ENCODE measurements around the gene SEC61A1. TPM values are rescaled to one million over a fixed set of nuclear protein-coding genes. Genes with fewer than 3 reads are reported as not detected.

SEC61A1 gene
- total RNA-seq, 1 experiment from 2014 or later = 121 TPM

GRCh38 chr3:128040660-128041059, 11.6 kb upstream of the SEC61A1 start:
- no peaks in the 10 kb centered on the region; the same call in 1 of the 2 replicates for H3K27me3 ChIP-seq (ENCODE audit: control insufficient read depth, insufficient read depth, low read length)
- no peak overlapping the region for H3K4me3 ChIP-seq (ENCODE audit: insufficient read depth, low read depth, low read length)
- no peak for DNase-seq
- H3K36me3 ChIP-seq (replicated peaks; ENCODE audit: control insufficient read depth, insufficient read depth, low read length) = no peaks in the 10 kb centered on the region

GRCh38 chr3:128041344-128041743, 10.9 kb upstream of the SEC61A1 start:
- Histone ChIP-seq H3K4me3 (ENCODE audit: insufficient read depth, low read depth, low read length) (no peak overlapping the region), H3K27me3 (ENCODE audit: control insufficient read depth, insufficient read depth, low read length) (no peaks in the 10 kb centered on the region; the same call in 1 of the 2 replicates), H3K36me3 (replicated peaks; ENCODE audit: control insufficient read depth, insufficient read depth, low read length) (no peaks in the 10 kb centered on the region)
- no peak for DNase-seq

GRCh38 chr3:128050597-128050996, 1.6 kb upstream of the SEC61A1 start:
- Histone ChIP-seq H3K4me3 (ENCODE audit: insufficient read depth, low read depth, low read length) (no peak overlapping the region), H3K27me3 (ENCODE audit: control insufficient read depth, insufficient read depth, low read length) (no peaks in the 10 kb centered on the region), H3K36me3 (replicated peaks; ENCODE audit: control insufficient read depth, insufficient read depth, low read length) (peaks cover 16% of the 10 kb centered on the region)
- no peak for DNase-seq

DNA sequence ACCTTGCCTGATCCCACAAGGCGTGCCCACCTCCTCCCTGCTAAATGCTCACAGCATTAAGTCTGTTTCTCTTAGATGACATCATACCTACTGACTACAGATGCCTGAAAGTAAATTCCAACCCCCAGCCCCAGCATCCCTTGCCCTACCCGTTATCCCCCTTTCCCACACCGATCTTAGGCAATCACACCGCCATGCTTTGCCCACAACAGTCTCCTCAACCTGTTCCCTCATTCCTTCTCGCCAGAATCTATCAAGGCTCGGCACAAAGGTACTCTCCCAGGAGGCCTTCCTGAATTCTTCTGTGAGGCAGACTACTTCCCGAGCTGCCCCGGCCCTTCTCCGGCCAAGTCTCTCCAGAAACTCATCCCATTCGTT, 789 bp upstream of the SEC61A1 start:
- DNase-seq = no peak
- H3K27me3 ChIP-seq (ENCODE audit: control insufficient read depth, insufficient read depth, low read length) = no peaks in the 10 kb centered on the region
- H3K36me3 ChIP-seq (replicated peaks; ENCODE audit: control insufficient read depth, insufficient read depth, low read length) = peaks cover 18% of the 10 kb centered on the region
- peak overlapping the region; percentile 87 for H3K4me3 ChIP-seq (ENCODE audit: insufficient read depth, low read depth, low read length)

DNA sequence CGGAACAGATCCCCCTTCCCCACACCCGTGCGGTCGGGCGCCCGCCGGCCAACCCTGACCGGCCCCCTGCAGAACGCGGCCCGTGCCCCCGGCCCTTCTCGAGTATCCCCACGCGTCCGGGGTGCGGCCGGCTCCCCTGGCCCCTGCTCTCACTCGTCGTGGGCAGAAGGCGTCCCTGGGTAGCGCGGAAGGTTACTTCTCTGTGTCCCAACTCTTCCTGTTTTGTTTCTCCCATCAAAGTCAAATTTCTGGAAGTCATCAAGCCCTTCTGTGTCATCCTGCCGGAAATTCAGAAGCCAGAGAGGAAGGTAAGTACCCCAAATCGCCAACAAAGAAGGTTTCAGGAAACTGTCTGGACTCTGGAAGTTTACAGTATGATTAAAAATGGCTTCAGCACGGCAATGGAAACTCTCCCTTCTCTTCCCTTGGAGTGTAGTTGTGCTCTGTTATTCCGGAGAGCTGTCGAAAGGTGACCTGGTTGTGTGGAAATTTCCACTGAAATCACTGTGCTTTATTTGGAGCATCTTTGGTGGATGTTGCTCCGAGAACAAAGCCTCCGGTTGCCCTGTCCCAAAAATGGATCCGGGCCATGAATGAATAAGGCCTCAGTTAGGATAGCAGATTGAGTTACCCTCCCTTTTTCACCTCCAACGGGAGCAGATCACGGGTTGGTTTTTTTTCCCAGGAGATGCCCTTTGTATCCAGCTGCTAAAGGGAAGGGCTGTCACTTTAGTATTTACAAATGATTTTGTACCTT, 536 bp downstream of the SEC61A1 start:
- Histone ChIP-seq H3K4me3 (ENCODE audit: insufficient read depth, low read depth, low read length) (peak overlapping the region; percentile 98), H3K27me3 (ENCODE audit: control insufficient read depth, insufficient read depth, low read length) (no peaks in the 10 kb centered on the region), H3K36me3 (replicated peaks; ENCODE audit: control insufficient read depth, insufficient read depth, low read length) (peaks cover 24% of the 10 kb centered on the region)
- no peak for DNase-seq

- Histone ChIP-seq H3K4me3 (ENCODE audit: insufficient read depth, low read depth, low read length) (no peak overlapping the region), H3K36me3 (replicated peaks; ENCODE audit: control insufficient read depth, insufficient read depth, low read length) (peaks cover 26% of the 10 kb centered on the region)
- no peak for DNase-seq
Measured at GRCh38 chr3:128053614-128054013, 1.4 kb downstream of the SEC61A1 start.

GRCh38 chr3:128054367-128054766, 2.1 kb downstream of the SEC61A1 start:
- Histone ChIP-seq H3K36me3 (replicated peaks; ENCODE audit: control insufficient read depth, insufficient read depth, low read length) (peaks cover 26% of the 10 kb centered on the region), H3K4me3 (ENCODE audit: insufficient read depth, low read depth, low read length) (no peak overlapping the region)

More at GRCh38 chr3:128053614-128054013, 1.4 kb downstream of the SEC61A1 start:
- no peaks in the 10 kb centered on the region for H3K27me3 ChIP-seq (ENCODE audit: control insufficient read depth, insufficient read depth, low read length)

DNA sequence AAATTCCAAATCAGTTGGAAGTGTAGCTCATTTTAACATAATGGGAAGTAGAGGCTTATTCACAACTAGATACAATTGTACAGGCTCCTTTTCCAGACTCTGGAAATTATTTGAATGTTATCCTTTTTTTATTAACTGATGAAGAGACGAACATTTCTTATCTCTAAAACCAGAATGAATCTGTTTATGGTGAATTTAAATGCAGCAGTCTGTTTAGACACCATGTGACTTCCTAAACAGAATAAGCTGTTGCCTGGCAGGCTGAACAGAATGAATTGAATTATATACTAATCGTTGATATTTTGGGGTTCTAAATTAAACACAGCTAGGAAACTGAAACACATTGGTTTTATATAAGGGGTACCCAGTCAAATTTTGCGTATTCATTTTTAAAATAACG, 4.0 kb downstream of the SEC61A1 start:
- H3K4me3 ChIP-seq (ENCODE audit: insufficient read depth, low read depth, low read length) = no peak overlapping the region
- peaks cover 40% of the 10 kb centered on the region for H3K36me3 ChIP-seq (replicated peaks; ENCODE audit: control insufficient read depth, insufficient read depth, low read length)
- H3K27me3 ChIP-seq (ENCODE audit: control insufficient read depth, insufficient read depth, low read length) = no peaks in the 10 kb centered on the region
- DNase-seq = no peak

More at GRCh38 chr3:128054367-128054766, 2.1 kb downstream of the SEC61A1 start:
- H3K27me3 ChIP-seq (ENCODE audit: control insufficient read depth, insufficient read depth, low read length) = no peaks in the 10 kb centered on the region
- no peak for DNase-seq

GRCh38 chr3:128060473-128061381, 8.5 kb downstream of the SEC61A1 start:
- Histone ChIP-seq H3K36me3 (replicated peaks; ENCODE audit: control insufficient read depth, insufficient read depth, low read length) (peaks cover 53% of the 10 kb centered on the region), H3K4me3 (ENCODE audit: insufficient read depth, low read depth, low read length) (no peak overlapping the region), H3K27me3 (ENCODE audit: control insufficient read depth, insufficient read depth, low read length) (no peaks in the 10 kb centered on the region)
- no peak for DNase-seq

- H3K36me3 ChIP-seq (replicated peaks; ENCODE audit: control insufficient read depth, insufficient read depth, low read length) = peaks cover 58% of the 10 kb centered on the region
- peak; percentile 2 for DNase-seq
- H3K27me3 ChIP-seq (ENCODE audit: control insufficient read depth, insufficient read depth, low read length) = no peaks in the 10 kb centered on the region
Measured at GRCh38 chr3:128062033-128062745, 10.0 kb downstream of the SEC61A1 start.

DNA sequence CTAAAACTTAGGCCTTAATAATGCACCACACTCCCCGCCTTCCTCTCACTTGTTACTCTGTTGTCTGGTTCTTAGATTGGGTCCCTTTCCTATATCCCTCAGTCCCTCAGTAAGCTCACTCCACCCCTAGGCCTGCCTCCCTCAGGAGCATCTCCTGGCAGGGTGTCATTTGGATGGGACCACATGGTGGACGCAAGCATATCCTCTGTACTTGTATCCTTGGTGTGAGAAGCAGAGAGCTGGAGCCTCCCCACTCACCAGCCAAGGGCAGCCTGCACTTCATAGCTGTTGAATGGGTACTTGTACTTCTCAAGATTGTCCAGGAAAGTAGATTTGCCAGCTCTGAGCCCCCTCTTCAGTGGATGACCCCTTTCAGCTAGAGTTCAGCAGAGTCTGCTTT, 11.6 kb downstream of the SEC61A1 start:
- Histone ChIP-seq H3K27me3 (ENCODE audit: control insufficient read depth, insufficient read depth, low read length) (no peaks in the 10 kb centered on the region), H3K4me3 (ENCODE audit: insufficient read depth, low read depth, low read length) (no peak overlapping the region), H3K36me3 (replicated peaks; ENCODE audit: control insufficient read depth, insufficient read depth, low read length) (peaks cover 64% of the 10 kb centered on the region)
- peak; percentile 7 for DNase-seq

More at GRCh38 chr3:128062033-128062745, 10.0 kb downstream of the SEC61A1 start:
- H3K4me3 ChIP-seq (ENCODE audit: insufficient read depth, low read depth, low read length) = no peak overlapping the region

GRCh38 chr3:128064962-128065361, 12.7 kb downstream of the SEC61A1 start:
- no peaks in the 10 kb centered on the region for H3K27me3 ChIP-seq (ENCODE audit: control insufficient read depth, insufficient read depth, low read length)

GRCh38 chr3:128066114-128066513, 13.9 kb downstream of the SEC61A1 start:
- Histone ChIP-seq H3K4me3 (ENCODE audit: insufficient read depth, low read depth, low read length) (no peak overlapping the region), H3K27me3 (ENCODE audit: control insufficient read depth, insufficient read depth, low read length) (no peaks in the 10 kb centered on the region), H3K36me3 (replicated peaks; ENCODE audit: control insufficient read depth, insufficient read depth, low read length) (peaks cover 70% of the 10 kb centered on the region)
- no peak for DNase-seq

More at GRCh38 chr3:128064962-128065361, 12.7 kb downstream of the SEC61A1 start:
- no peak for DNase-seq
- peaks cover 70% of the 10 kb centered on the region for H3K36me3 ChIP-seq (replicated peaks; ENCODE audit: control insufficient read depth, insufficient read depth, low read length)
- no peak overlapping the region for H3K4me3 ChIP-seq (ENCODE audit: insufficient read depth, low read depth, low read length)

DNA sequence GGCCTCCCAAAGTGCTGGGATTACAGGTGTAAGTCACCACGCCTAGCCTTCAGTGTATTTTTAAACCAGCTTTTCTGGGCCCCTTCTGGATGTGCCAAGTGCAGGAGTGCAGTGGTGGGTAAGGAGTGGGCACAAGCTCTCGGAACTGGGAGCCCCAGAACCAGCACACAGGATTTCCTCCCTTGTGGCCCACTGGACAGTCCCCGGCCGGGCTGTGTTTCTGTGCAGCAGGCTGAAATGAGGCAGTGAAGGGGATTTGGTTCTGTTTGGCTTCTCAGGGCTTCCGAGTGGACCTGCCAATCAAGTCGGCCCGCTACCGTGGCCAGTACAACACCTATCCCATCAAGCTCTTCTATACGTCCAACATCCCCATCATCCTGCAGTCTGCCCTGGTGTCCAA, 14.4 kb downstream of the SEC61A1 start:
- DNase-seq = no peak

More for the DNA sequence above, 14.4 kb downstream of the SEC61A1 start:
- no peaks in the 10 kb centered on the region for H3K27me3 ChIP-seq (ENCODE audit: control insufficient read depth, insufficient read depth, low read length)
- H3K36me3 ChIP-seq (replicated peaks; ENCODE audit: control insufficient read depth, insufficient read depth, low read length) = peaks cover 68% of the 10 kb centered on the region
- H3K4me3 ChIP-seq (ENCODE audit: insufficient read depth, low read depth, low read length) = no peak overlapping the region

Measured in H7 (cell line).